K562 (cell line): ENCODE measurements around the gene RGPD4. TPM values are rescaled to one million over a fixed set of nuclear protein-coding genes. Genes with fewer than 3 reads are reported as not detected.
A peak's percentile ranks its signal among the peaks of the same experiment; 100 is the strongest.

Source experiments
- BRD9 ChIP-seq: fragments of 450-650 bp; IDR thresholded peaks from 2 replicates; pipeline ENCODE4 v1.6.1; 2018; ENCODE audit warnings: low read depth; ENCODE audit not compliant: partially characterized antibody
- FUS ChIP-seq: fragments of 200-400 bp; formaldehyde crosslinking; optimal IDR thresholded peaks from 2 replicates; pipeline ENCODE3; 2017; ENCODE audit warnings: low read depth, low read length
- GATA2 ChIP-seq: sonication (generic); formaldehyde crosslinking; IDR thresholded peaks from 2 replicates; pipeline ENCODE4 v1.4.0; 2020; ENCODE audit warnings: mild to moderate bottlenecking, missing genetic modification reagents
- HMGN3 ChIP-seq: IDR thresholded peaks from 2 replicates; pipeline ENCODE4 v1.6.1; 2011; ENCODE audit warnings: borderline replicate concordance, low read depth, mild to moderate bottlenecking, mixed read lengths, low read length; ENCODE audit not compliant: insufficient read length; ENCODE audit errors: extremely low read depth
- KLF1 ChIP-seq: fragments of 450-650 bp; IDR thresholded peaks from 2 replicates; pipeline ENCODE4 v1.6.1; 2016; ENCODE audit warnings: missing genetic modification characterization, missing compliant biosample characterization
- MTA1 ChIP-seq: fragments of 450-650 bp; IDR thresholded peaks from 2 replicates; pipeline ENCODE4 v1.6.1; 2017; ENCODE audit warnings: borderline replicate concordance
- POLR2B ChIP-seq: fragments of 450-650 bp; IDR thresholded peaks from 2 replicates; pipeline ENCODE4 v1.6.1; 2018; ENCODE audit warnings: low read depth; ENCODE audit not compliant: partially characterized antibody
- SRF ChIP-seq, 2 experiments: fragments of 250-450, 450-650 bp in 1 of 2; sonication (Bioruptor Pico) in 1 of 2; sonication (generic) in 1 of 2; formaldehyde crosslinking; IDR thresholded peaks; 2 replicates each; pipeline versions ENCODE4 v1.5.0 to v1.5.1; 2020 to 2022; ENCODE audit warnings: mild to moderate bottlenecking in 1 of 2, missing genetic modification reagents in 1 of 2
- ZNF586 ChIP-seq: fragments of 450-650 bp; formaldehyde crosslinking; conservative IDR thresholded peaks from 2 replicates; pipeline ENCODE4 v1.4.0; 2020; ENCODE audit warnings: mild to moderate bottlenecking, moderate library complexity
- ZNF644 ChIP-seq: fragments of 200-800 bp; sonication (Bioruptor generic); IDR thresholded peaks from 2 replicates; pipeline ENCODE4 v1.6.1; 2016; ENCODE audit warnings: low read depth, missing genetic modification characterization, missing compliant biosample characterization
- polyA plus RNA-seq, 8 experiments: library from polyadenylated mRNA; depleted of rRNA in 4 of 8; stranded (reverse) in 5 of 8; unstranded in 3 of 8; fragments of >200 nt; fragmentation: Nextera tagmentation in 2 of 8; fragmentation: Illumina TruSeq in 1 of 8; extraction: Ambion mirVana in 2 of 8; extraction: Trizol in 1 of 8; gene quantifications; 2 replicates each; pipeline versions ENCODE4 v1.2.1 to v1.2.3, GENCODE V29; 2011 to 2014; ENCODE audit warnings: inconsistent platforms in 1 of 8, missing spikeins in 1 of 8
- total RNA-seq, 7 experiments: library from RNA; depleted of rRNA in 6 of 7; stranded (reverse); fragments of >200 nt in 6 of 7; fragmentation: Illumina TruSeq in 2 of 7; extraction: Trizol in 2 of 7; gene quantifications; 2 replicates each; pipeline versions ENCODE4 v1.2.1 to v1.2.3, GENCODE V29; 2011 to 2021; ENCODE audit warnings: low replicate concordance in 1 of 7
- TF ChIP-seq, protein P1 (sequence below): sonication (generic); formaldehyde crosslinking; IDR thresholded peaks from 2 replicates; pipeline ENCODE4 v1.8.0; 2022; ENCODE audit warnings: mild to moderate bottlenecking, missing genetic modification reagents, borderline replicate concordance
- TF ChIP-seq, protein P2 (sequence below): IDR thresholded peaks from 2 replicates; pipeline ENCODE4 v1.6.1; 2012; ENCODE audit warnings: low read depth, low read length, improper control_type of control experiment, borderline replicate concordance
- TF ChIP-seq, protein P3 (sequence below), 2 experiments: fragments of 450-650 bp; conservative IDR thresholded peaks; 2 replicates each; pipeline ENCODE4 v1.6.1; 2017; ENCODE audit warnings: mild to moderate bottlenecking in 2 of 2, moderate library complexity in 2 of 2
- TF ChIP-seq, protein P4 (sequence below): fragments of 250-450 bp; sonication (Bioruptor Pico); IDR thresholded peaks from 2 replicates; pipeline ENCODE4 v1.8.0; 2022; ENCODE audit warnings: inconsistent platforms, mild to moderate bottlenecking, moderate library complexity, borderline replicate concordance
- TF ChIP-seq, protein P5 (sequence below), 2 experiments: fragments of 250-450 bp in 1 of 2; fragments of 450-650 bp in 1 of 2; sonication (Bioruptor Pico) in 1 of 2; IDR thresholded peaks; 2 replicates each; pipeline versions ENCODE4 v1.6.1 to v1.8.0; 2016 to 2021; ENCODE audit warnings: mild to moderate bottlenecking in 2 of 2, moderate library complexity in 2 of 2, missing compliant biosample characterization in 1 of 2, missing genetic modification characterization in 1 of 2
- TF ChIP-seq, protein P6 (sequence below): fragments of 450-650 bp; IDR thresholded peaks from 2 replicates; pipeline ENCODE4 v1.6.1; 2016; ENCODE audit warnings: missing biosample characterization, missing genetic modification characterization

Gene RGPD4
- total and polyA plus RNA-seq, 9 of the 15 experiments (the other 6 are each of a cell fraction or from before 2014, with no cell fraction given): 0.04 TPM; not detected in 8

DNA sequence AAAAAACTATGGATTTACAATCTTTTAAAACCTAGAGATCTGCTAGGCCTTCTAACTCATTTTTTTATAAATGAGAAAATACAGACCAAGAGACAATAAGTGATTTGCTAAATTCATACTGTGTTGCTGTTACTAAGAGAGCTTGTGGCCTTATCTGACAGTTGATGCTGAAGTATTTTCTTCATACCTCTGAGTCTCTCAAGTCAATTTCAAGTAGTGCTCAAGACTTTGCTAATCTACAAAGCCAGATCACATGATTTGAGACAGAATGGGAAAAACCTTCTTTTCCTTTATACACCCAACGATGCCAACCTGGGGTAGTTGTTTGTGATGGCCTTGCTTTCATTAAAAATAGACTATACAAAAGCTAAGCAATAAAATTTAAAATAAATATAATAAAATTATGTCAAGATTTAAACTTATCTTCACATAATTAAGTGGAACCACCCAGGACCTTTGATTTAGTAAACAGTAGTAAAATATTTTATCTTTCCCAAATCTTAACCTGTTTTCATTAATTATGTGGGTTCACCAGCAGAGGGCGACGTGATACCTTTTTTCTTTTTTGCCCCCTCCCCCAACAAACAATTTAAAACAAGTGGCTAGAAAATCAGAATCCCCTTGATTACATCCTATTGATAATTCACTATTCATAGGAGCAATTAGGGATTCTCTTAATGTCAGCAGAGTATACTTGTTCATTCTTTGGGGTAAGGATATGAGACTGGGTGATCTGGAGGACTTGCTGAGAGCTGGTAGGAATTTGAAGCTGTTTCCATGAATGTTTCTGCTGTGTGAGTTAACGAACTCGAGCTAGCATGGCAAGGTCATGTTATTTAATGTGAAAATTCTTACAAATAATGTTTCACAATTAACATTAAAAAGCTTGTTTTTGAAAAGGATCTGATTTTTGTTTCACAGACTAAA, 110.0 kb downstream of the RGPD4 start (continued):
- TF ChIP-seq, protein P1, sequence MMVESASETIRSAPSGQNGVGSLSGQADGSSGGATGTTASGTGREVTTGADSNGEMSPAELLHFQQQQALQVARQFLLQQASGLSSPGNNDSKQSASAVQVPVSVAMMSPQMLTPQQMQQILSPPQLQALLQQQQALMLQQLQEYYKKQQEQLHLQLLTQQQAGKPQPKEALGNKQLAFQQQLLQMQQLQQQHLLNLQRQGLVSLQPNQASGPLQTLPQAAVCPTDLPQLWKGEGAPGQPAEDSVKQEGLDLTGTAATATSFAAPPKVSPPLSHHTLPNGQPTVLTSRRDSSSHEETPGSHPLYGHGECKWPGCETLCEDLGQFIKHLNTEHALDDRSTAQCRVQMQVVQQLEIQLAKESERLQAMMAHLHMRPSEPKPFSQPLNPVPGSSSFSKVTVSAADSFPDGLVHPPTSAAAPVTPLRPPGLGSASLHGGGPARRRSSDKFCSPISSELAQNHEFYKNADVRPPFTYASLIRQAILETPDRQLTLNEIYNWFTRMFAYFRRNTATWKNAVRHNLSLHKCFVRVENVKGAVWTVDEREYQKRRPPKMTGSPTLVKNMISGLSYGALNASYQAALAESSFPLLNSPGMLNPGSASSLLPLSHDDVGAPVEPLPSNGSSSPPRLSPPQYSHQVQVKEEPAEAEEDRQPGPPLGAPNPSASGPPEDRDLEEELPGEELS (CRISPR knock-in tag): no peak
- TF ChIP-seq ZNF586 (CRISPR knock-in tag): no peak
- TF ChIP-seq, protein P2, sequence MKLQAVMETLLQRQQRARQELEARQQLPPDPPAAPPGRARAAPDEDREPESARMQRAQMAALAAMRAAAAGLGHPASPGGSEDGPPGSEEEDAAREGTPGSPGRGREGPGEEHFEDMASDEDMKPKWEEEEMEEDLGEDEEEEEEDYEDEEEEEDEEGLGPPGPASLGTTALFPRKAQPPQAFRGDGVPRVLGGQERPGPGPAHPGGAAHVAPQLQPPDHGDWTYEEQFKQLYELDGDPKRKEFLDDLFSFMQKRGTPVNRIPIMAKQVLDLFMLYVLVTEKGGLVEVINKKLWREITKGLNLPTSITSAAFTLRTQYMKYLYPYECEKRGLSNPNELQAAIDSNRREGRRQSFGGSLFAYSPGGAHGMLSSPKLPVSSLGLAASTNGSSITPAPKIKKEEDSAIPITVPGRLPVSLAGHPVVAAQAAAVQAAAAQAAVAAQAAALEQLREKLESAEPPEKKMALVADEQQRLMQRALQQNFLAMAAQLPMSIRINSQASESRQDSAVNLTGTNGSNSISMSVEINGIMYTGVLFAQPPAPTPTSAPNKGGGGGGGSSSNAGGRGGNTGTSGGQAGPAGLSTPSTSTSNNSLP: peak; percentile 46; the same call in 1 of the 2 replicates
- peak; percentile 55; the same call in 1 of the 2 replicates for TF ChIP-seq GATA2 (CRISPR knock-in tag)
- TF ChIP-seq, protein P3, sequence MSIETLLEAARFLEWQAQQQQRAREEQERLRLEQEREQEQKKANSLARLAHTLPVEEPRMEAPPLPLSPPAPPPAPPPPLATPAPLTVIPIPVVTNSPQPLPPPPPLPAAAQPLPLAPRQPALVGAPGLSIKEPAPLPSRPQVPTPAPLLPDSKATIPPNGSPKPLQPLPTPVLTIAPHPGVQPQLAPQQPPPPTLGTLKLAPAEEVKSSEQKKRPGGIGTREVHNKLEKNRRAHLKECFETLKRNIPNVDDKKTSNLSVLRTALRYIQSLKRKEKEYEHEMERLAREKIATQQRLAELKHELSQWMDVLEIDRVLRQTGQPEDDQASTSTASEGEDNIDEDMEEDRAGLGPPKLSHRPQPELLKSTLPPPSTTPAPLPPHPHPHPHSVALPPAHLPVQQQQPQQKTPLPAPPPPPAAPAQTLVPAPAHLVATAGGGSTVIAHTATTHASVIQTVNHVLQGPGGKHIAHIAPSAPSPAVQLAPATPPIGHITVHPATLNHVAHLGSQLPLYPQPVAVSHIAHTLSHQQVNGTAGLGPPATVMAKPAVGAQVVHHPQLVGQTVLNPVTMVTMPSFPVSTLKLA (conservative IDR thresholded peaks at IDR 0.05): 0 out of 4 replicates have a peak, but pooled peaks of 1 of the 2 experiments have one; percentile 19
- no peak for TF ChIP-seq ZNF644 (tag)
- TF ChIP-seq BRD9: no peak
- TF ChIP-seq FUS: no peak
- no peak for TF ChIP-seq HMGN3
- TF ChIP-seq, protein P4, sequence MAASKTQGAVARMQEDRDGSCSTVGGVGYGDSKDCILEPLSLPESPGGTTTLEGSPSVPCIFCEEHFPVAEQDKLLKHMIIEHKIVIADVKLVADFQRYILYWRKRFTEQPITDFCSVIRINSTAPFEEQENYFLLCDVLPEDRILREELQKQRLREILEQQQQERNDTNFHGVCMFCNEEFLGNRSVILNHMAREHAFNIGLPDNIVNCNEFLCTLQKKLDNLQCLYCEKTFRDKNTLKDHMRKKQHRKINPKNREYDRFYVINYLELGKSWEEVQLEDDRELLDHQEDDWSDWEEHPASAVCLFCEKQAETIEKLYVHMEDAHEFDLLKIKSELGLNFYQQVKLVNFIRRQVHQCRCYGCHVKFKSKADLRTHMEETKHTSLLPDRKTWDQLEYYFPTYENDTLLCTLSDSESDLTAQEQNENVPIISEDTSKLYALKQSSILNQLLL: no peak
- TF ChIP-seq POLR2B: no peak
- TF ChIP-seq, protein P5, sequence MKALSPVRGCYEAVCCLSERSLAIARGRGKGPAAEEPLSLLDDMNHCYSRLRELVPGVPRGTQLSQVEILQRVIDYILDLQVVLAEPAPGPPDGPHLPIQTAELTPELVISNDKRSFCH (CRISPR knock-in tag; IDR thresholded peaks at IDR 0.05): no peak
- TF ChIP-seq, protein P5 (tag; IDR thresholded peaks at IDR 0.05): no peak
- no peak for TF ChIP-seq SRF (CRISPR knock-in tag; IDR thresholded peaks at IDR 0.05)
- TF ChIP-seq MTA1: no peak
- no peak for TF ChIP-seq KLF1 (tag)
- TF ChIP-seq, protein P6, sequence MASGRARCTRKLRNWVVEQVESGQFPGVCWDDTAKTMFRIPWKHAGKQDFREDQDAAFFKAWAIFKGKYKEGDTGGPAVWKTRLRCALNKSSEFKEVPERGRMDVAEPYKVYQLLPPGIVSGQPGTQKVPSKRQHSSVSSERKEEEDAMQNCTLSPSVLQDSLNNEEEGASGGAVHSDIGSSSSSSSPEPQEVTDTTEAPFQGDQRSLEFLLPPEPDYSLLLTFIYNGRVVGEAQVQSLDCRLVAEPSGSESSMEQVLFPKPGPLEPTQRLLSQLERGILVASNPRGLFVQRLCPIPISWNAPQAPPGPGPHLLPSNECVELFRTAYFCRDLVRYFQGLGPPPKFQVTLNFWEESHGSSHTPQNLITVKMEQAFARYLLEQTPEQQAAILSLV (tag): no peak
